ENCODE data around the gene STK11IP.

DNA sequence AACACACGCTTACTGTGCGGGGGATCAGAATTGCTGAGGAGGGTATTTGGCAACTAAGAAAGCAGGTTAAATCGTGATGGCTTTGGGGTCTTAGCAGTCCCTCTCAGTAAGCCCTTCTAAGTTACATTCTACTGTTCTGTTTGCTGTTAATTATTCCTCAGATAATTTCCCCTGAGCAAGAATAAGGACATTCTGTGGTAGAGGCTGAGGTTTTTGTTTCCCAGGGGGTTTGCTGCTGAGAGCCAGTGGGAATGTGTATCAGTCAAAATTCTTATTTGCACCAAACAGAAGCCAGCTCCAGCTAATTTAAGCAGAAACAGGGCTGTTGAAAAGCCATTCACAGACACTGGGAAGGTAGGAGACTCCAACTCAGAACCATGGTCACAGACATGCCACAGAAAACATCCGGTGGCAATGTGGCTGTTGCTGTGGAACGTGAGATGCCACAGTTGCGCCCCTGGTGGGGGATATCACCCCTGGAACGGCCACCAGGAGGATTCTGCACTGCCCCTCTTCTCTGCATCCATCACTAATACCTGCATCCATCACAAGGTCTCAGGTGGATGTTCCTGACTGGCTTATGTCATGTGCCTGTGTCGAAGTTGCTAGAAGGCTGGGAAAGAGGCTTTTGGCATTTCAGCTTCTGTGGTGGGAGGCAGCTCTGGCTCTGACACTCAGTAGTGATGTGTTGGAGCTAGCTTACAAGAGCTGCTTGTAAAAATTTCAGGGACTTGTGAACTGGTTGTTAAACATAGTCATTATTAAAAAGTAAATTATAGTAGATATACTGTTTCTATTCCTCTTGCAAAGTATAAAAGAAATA is 53.0 kb downstream of the STK11IP start:
- no peak for TF ChIP-seq SMC3 (IDR thresholded peaks at IDR 0.05; ENCODE audit: borderline replicate concordance, low read length)
- no peak for TF ChIP-seq CHD1 (IDR thresholded peaks at IDR 0.05; ENCODE audit: low read depth, low read length)
- TF ChIP-seq, protein P1, sequence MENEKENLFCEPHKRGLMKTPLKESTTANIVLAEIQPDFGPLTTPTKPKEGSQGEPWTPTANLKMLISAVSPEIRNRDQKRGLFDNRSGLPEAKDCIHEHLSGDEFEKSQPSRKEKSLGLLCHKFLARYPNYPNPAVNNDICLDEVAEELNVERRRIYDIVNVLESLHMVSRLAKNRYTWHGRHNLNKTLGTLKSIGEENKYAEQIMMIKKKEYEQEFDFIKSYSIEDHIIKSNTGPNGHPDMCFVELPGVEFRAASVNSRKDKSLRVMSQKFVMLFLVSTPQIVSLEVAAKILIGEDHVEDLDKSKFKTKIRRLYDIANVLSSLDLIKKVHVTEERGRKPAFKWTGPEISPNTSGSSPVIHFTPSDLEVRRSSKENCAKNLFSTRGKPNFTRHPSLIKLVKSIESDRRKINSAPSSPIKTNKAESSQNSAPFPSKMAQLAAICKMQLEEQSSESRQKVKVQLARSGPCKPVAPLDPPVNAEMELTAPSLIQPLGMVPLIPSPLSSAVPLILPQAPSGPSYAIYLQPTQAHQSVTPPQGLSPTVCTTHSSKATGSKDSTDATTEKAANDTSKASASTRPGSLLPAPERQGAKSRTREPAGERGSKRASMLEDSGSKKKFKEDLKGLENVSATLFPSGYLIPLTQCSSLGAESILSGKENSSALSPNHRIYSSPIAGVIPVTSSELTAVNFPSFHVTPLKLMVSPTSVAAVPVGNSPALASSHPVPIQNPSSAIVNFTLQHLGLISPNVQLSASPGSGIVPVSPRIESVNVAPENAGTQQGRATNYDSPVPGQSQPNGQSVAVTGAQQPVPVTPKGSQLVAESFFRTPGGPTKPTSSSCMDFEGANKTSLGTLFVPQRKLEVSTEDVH (IDR thresholded peaks at IDR 0.05; ENCODE audit: low read depth, partially characterized antibody) = no peak
- TF ChIP-seq FOS (IDR thresholded peaks at IDR 0.05; ENCODE audit: borderline replicate concordance, extremely low read depth, insufficient read length) = no peak
- no peak for TF ChIP-seq ZNF274 (IDR thresholded peaks at IDR 0.05; ENCODE audit: insufficient read depth, insufficient read length)
- TF ChIP-seq, protein P2, sequence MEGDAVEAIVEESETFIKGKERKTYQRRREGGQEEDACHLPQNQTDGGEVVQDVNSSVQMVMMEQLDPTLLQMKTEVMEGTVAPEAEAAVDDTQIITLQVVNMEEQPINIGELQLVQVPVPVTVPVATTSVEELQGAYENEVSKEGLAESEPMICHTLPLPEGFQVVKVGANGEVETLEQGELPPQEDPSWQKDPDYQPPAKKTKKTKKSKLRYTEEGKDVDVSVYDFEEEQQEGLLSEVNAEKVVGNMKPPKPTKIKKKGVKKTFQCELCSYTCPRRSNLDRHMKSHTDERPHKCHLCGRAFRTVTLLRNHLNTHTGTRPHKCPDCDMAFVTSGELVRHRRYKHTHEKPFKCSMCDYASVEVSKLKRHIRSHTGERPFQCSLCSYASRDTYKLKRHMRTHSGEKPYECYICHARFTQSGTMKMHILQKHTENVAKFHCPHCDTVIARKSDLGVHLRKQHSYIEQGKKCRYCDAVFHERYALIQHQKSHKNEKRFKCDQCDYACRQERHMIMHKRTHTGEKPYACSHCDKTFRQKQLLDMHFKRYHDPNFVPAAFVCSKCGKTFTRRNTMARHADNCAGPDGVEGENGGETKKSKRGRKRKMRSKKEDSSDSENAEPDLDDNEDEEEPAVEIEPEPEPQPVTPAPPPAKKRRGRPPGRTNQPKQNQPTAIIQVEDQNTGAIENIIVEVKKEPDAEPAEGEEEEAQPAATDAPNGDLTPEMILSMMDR (IDR thresholded peaks at IDR 0.05 in 2 of 3, conservative IDR thresholded peaks at IDR 0.05 in 1 of 3; ENCODE audit: control insufficient read depth in 2 of 3, extremely low read depth in 1 of 3, insufficient read depth in 1 of 3, low read depth in 3 of 3, low read length in 3 of 3) = no peak
- TF ChIP-seq ZNF622 (IDR thresholded peaks at IDR 0.05) = no peak
- TF ChIP-seq NRF1 (conservative IDR thresholded peaks at IDR 0.05; ENCODE audit: low read depth, low read length) = no peak
